Mucosa of rectum (tissue), 2 donors: ENCODE results near the gene GCLC.
"Not testable (repeated sequence)": the region's sequence is repeated elsewhere in the genome, so short reads cannot be mapped to it uniquely, and the experiment has no call there.

ENCODE experiments used
- H3K27ac ChIP-seq, 2 donors: one replicate each; pipeline ENCODE4 v1.7.0; 2013; ENCODE audit warnings: inconsistent platforms in 2 of 2, low read depth in 2 of 2, low read length in 2 of 2
- H3K27me3 ChIP-seq, 2 donors: one replicate each; pipeline ENCODE4 v1.7.0; 2013; ENCODE audit warnings: low read length in 2 of 2; ENCODE audit not compliant: control insufficient read depth in 2 of 2, insufficient read depth in 2 of 2
- H3K36me3 ChIP-seq, 2 donors: one replicate each; pipeline ENCODE4 v1.7.0; 2013; ENCODE audit warnings: low read length in 2 of 2; ENCODE audit not compliant: control insufficient read depth in 2 of 2, insufficient read depth in 2 of 2
- H3K4me1 ChIP-seq, 2 donors: one replicate each; pipeline ENCODE4 v1.7.0; 2013; ENCODE audit warnings: low read length in 2 of 2, mild to moderate bottlenecking in 1 of 2; ENCODE audit not compliant: control insufficient read depth in 2 of 2, insufficient read depth in 2 of 2
- H3K4me3 ChIP-seq, 2 donors: one replicate each; pipeline ENCODE4 v1.7.0; 2013; ENCODE audit warnings: low read length in 2 of 2
- H3K9ac ChIP-seq, 2 donors: one replicate each; pipeline ENCODE4 v1.7.0; 2013; ENCODE audit warnings: low read length in 2 of 2, low read depth in 1 of 2, mild to moderate bottlenecking in 1 of 2
- H3K9me3 ChIP-seq, 2 donors: one replicate each; pipeline ENCODE4 v1.7.0; 2013; ENCODE audit warnings: low read length in 2 of 2; ENCODE audit not compliant: control insufficient read depth in 2 of 2
- donor health status: healthy.
- donor health status: Normal muscosa, but diverticular disease.

GCLC gene

GRCh38 chr6:53581856-53582255, 37.0 kb upstream of the GCLC start:
- Histone ChIP-seq H3K9ac (no peak overlapping the region), H3K27ac (no peak overlapping the region), H3K4me1 (peaks cover 3 to 11% of the 10 kb centered on the region in 2 donors), H3K4me3 (no peak overlapping the region), H3K9me3 (no peaks in the 10 kb centered on the region), H3K36me3 (no peaks in the 10 kb centered on the region), H3K27me3 (no peaks in the 10 kb centered on the region)

- Histone ChIP-seq H3K27me3 (no peaks in the 10 kb centered on the region), H3K27ac (no peak overlapping the region), H3K9ac (no peak overlapping the region), H3K4me1 (peaks cover 3 to 11% of the 10 kb centered on the region in 2 donors), H3K4me3 (no peak overlapping the region), H3K36me3 (no peaks in the 10 kb centered on the region), H3K9me3 (no peaks in the 10 kb centered on the region)
Observed at GRCh38 chr6:53581173-53581773, 36.4 kb upstream of the GCLC start.

GRCh38 chr6:53579338-53579737, 34.4 kb upstream of the GCLC start:
- H3K4me1 ChIP-seq = peaks cover 3 to 8% of the 10 kb centered on the region in 2 donors
- no peak overlapping the region for H3K9ac ChIP-seq
- no peak overlapping the region for H3K4me3 ChIP-seq
- no peaks in the 10 kb centered on the region for H3K27me3 ChIP-seq
- no peaks in the 10 kb centered on the region for H3K36me3 ChIP-seq
- H3K27ac ChIP-seq = no peak overlapping the region
- no peaks in the 10 kb centered on the region for H3K9me3 ChIP-seq

- no peaks in the 10 kb centered on the region for H3K36me3 ChIP-seq
- peaks cover 3 to 8% of the 10 kb centered on the region in 2 donors for H3K4me1 ChIP-seq
- no peaks in the 10 kb centered on the region for H3K9me3 ChIP-seq
- H3K27me3 ChIP-seq = no peaks in the 10 kb centered on the region
- H3K4me3 ChIP-seq = no peak overlapping the region
- no peak overlapping the region for H3K27ac ChIP-seq
- no peak overlapping the region for H3K9ac ChIP-seq
Observed at GRCh38 chr6:53578371-53578770, 33.5 kb upstream of the GCLC start.

GRCh38 chr6:53573299-53573698, 28.4 kb upstream of the GCLC start:
- H3K9ac ChIP-seq = no peak overlapping the region
- H3K9me3 ChIP-seq = no peaks in the 10 kb centered on the region
- no peaks in the 10 kb centered on the region for H3K27me3 ChIP-seq
- no peaks in the 10 kb centered on the region for H3K4me1 ChIP-seq
- no peak overlapping the region for H3K27ac ChIP-seq
- H3K36me3 ChIP-seq = no peaks in the 10 kb centered on the region
- no peak overlapping the region for H3K4me3 ChIP-seq

- H3K27ac ChIP-seq, H3K27me3 ChIP-seq, H3K9ac ChIP-seq, H3K4me1 ChIP-seq, H3K4me3 ChIP-seq, H3K36me3 ChIP-seq, H3K9me3 ChIP-seq: not testable (repeated sequence)
Observed at GRCh38 chr6:53572379-53572778, 27.5 kb upstream of the GCLC start.

DNA sequence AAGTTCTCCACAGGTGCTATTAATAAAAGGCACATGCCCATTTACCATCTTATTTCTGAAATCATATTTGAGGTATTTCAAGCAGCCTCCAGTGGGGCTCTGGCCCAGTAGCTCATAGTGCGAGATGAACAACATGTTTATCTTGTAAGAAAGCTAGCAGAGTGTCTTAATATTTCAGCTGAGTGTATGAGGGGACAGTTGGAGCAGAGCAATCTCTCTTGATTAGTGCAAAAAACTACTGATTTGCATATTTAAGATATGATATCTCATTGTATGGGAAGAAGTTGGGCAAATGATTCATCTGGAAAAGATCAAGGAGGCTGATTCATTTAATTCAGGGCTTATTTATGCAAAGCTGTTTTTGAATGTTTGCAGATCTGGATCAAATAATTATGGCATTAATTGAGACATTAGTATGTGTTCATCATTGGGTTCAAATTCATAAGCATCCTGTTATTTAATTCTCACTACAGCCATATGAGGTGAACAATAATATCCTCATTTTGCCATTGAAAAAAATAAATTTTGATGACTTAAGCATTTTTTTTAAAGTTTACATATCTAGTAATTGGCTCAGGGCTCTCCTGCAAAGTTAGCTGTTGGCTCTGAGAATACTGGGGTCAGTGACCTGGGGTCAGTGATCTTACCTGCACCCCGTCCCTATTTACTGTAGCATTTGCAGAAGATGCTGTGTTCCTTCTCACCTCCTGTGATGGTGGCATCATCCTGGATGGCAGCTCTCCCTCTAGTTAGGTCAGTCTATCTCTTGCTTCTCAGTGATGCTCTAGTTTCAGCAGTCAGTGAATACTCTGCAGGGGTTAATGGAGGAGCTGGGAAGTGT, 24.1 kb upstream of the GCLC start:
- Histone ChIP-seq H3K27ac (no peak overlapping the region), H3K9me3 (no peaks in the 10 kb centered on the region), H3K4me1 (peaks cover 3 to 5% of the 10 kb centered on the region in 2 donors), H3K36me3 (no peaks in the 10 kb centered on the region), H3K27me3 (no peaks in the 10 kb centered on the region), H3K9ac (no peak overlapping the region), H3K4me3 (no peak overlapping the region)

DNA sequence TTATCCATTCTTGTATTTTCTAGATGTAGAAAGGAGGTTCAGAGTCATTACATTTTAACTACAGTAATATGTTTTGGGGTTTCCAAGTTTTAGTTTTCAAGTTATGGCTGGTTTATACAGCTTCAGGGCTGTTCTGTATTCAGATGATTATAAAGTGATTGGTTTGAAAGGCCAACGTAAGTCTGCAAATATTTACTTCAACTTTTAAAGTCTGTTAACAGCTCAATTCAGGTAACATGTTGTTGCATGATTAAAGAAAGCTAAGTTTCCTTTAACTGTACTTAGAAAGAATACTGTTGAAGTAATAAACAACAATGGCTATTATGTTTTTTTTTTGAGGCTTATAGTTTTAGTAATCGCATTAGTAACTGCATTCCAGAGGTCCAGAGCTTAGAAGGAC, 22.8 kb upstream of the GCLC start:
- H3K9ac ChIP-seq = no peak overlapping the region
- H3K4me3 ChIP-seq = no peak overlapping the region
- peaks cover 3 to 5% of the 10 kb centered on the region in 2 donors for H3K4me1 ChIP-seq
- no peaks in the 10 kb centered on the region for H3K27me3 ChIP-seq
- no peaks in the 10 kb centered on the region for H3K36me3 ChIP-seq
- no peaks in the 10 kb centered on the region for H3K9me3 ChIP-seq
- no peak overlapping the region for H3K27ac ChIP-seq

DNA sequence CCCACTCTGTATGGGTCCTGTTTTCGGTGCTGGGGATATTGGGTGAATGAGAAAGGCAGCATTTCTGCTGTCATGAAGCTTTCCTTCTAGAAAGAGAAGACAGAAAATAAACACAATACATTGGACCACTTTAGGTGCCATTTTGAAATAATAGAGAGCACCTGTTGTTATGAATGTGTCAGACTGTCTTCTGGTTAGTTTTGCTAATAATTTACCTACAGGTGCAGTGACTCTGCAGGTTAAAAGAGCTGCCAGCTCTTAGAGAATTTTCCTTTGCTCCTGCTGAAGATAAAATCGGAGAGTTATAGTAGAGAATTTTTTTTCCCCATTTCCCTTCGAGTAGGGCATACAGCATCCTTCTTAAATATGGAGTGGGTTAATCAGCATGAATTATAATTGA, 21.9 kb upstream of the GCLC start:
- no peaks in the 10 kb centered on the region for H3K9me3 ChIP-seq
- no peak overlapping the region for H3K4me3 ChIP-seq
- peaks cover 3 to 5% of the 10 kb centered on the region in 2 donors for H3K4me1 ChIP-seq
- no peaks in the 10 kb centered on the region for H3K36me3 ChIP-seq
- H3K27ac ChIP-seq = no peak overlapping the region
- H3K9ac ChIP-seq = no peak overlapping the region
- no peaks in the 10 kb centered on the region for H3K27me3 ChIP-seq

GRCh38 chr6:53565886-53566285, 21.0 kb upstream of the GCLC start:
- H3K9ac ChIP-seq = no peak overlapping the region
- no peaks in the 10 kb centered on the region for H3K9me3 ChIP-seq
- no peaks in the 10 kb centered on the region for H3K27me3 ChIP-seq
- H3K4me3 ChIP-seq = no peak overlapping the region
- no peaks in the 10 kb centered on the region for H3K36me3 ChIP-seq
- no peak overlapping the region for H3K27ac ChIP-seq
- H3K4me1 ChIP-seq = peaks cover 3 to 5% of the 10 kb centered on the region in 2 donors
